HG02852 (cell line): ENCODE data around the gene SPATS1.

ENCODE experiments used
- ATAC-seq: cut with Tn5 transposase; IDR thresholded peaks from one replicate; pipeline ENCODE4 v1.9.1; 2021; ENCODE audit warnings: mild to moderate bottlenecking, moderate library complexity; ENCODE audit not compliant: unreplicated experiment

The SPATS1 gene, protein sequence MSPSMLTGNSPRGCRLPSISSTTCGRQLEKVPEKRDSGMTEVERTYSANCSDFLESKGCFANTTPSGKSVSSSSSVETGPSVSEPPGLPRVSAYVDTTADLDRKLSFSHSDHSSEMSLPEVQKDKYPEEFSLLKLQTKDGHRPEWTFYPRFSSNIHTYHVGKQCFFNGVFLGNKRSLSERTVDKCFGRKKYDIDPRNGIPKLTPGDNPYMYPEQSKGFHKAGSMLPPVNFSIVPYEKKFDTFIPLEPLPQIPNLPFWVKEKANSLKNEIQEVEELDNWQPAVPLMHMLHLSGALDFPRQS

DNA sequence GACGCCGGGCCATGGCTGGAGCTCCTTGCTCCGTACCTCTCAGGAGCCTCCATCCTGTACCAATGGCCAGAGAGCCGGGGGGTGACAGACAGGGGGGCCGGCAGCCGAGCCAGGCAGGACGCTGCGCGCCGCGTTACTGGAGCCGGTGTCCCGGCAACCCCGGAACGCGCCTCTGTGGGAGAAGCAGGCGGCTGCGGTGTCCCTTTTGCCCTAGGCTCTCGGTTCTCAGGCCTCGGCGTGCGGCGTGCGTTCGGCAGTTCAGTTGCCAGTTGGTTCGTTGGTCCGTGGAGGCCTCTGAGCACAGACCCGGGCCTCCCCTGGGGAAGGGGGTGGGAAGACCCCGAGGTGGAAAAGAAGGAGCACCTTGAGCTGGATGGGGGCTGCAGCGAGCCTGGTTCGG lies at the start of gene SPATS1:
SPATS1 (plus strand) TSS at position 162 of the 400 bp plus-strand sequence. CDS start 446 bp downstream, outside the sequence.
- no peak for ATAC-seq

DNA sequence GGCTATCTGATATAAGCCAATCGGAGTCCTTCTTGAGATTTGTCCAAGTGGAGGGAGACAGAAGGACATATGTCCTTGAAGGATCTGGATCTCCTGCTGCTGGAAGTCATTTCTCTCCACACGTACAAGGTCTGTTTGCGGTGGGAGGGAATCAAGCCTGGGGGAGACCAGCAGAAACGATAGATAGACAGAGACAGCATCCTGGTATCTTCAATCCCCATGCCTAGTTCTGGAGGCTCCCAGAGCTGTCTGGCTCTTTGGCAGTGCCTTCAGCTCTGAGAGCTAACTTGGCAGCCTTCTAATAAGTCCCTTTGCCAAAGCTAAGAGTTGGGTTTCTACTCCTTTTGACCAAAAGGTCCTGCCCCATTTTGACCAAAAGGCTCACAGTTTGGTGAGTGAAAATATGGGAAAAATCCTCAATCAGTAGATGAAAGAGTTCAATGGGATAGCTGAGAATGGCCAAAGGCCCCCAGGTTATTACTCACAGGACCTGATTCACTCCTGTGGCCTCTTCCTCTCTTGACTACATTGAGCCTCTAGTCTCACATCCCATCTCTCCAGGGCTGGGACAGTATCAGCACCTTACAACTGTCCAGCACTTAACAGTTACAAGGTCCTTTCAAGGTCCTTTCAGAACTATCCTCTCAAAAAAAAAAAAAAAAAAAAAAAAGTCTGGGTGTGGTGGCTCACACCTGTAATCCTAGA lies 49.6 kb upstream of the SPATS1 start:
- ATAC-seq = no peak

DNA sequence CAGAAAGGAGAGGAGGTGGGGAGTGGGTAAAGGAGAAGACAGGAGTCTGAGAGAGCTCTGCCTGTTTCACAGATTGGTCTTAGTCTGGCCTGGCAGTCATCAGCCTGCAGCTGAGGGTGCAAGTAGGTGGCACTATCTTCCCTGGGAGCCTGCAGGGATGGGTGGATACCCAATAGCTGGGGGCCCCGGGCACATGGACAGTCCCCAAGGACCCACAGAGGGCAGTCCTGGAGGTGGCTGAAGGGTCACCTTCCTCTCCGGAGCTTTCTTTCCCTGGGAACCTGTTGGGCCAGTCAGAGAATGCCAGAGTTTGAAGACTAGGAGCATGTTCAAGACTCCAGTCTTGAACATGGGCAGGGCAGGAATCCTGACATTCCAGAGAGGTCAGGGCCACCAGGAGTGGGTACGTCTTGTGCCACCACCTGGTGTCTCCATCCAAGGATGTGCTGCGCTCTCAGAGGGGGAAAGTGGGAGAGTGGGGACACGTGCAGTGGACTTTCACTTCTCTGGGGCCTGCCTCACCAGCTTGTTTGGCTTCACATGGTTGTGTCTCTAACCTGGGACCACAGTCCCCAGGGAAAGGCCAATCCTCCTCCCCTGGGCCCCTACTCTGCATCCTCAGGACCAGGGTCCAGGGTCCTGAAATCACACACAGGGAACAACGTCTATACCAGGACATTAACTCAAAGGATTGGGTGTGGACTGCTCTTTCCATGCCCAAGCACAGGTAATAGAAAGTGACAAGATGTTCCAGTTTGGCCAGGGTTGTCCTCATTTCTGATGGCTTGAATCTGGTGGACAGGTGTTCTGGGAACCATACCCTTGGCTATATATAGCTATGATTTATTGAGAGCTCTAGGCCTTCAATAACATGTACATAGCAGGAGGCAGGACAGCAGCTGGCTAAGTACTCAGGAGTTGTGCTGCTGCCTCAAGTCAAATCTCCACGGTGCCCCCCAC lies 47.3 kb upstream of the SPATS1 start:
- no peak for ATAC-seq

DNA sequence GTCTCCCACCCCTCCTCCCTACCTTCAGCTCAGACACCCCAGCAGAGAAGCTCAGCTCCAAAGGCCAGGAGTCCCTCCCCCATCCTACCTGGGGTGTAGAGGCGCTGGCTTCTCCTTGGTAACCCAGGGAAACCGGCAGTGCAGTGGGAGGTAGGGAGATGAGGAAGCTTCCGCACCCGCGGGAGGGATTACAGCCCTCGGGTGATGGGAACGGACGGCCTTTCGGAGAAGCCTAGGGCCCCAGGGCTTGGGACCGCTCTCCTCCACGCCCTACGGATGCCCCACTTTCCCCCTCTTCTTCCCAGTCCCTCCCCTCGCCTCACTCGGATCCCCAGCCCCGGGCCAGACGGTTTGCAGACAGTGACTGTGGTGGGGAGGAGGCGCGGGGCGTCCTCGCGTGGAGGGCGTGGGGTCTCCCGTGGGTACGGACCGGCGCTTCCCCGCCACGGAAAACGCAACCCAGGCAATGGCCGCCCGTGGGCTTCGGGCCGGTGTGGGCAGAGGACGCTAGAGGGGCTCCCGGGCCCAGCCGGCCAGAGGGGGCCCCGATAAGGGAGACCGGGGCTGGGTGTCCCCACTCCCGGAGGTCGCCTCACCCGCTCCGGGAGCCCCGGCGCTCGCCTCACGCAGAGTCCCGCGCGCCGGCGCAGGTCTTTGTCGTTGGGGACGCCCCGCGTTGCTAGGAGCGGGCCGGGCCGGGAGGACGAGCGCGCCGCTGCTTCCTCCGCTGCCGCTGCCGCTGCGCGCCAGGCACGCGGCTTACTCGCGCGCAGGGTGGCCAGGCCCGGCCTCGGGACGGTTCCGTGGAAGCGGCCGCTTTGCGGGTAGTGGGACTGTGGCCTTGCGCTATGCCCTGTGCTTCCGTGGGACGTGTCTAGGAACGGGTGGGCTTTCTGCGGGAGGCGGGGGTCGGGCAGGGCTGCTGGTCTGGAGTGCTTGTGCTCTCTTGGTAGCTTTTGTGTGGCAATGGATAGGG lies 45.1 kb upstream of the SPATS1 start:
- ATAC-seq = no peak

DNA sequence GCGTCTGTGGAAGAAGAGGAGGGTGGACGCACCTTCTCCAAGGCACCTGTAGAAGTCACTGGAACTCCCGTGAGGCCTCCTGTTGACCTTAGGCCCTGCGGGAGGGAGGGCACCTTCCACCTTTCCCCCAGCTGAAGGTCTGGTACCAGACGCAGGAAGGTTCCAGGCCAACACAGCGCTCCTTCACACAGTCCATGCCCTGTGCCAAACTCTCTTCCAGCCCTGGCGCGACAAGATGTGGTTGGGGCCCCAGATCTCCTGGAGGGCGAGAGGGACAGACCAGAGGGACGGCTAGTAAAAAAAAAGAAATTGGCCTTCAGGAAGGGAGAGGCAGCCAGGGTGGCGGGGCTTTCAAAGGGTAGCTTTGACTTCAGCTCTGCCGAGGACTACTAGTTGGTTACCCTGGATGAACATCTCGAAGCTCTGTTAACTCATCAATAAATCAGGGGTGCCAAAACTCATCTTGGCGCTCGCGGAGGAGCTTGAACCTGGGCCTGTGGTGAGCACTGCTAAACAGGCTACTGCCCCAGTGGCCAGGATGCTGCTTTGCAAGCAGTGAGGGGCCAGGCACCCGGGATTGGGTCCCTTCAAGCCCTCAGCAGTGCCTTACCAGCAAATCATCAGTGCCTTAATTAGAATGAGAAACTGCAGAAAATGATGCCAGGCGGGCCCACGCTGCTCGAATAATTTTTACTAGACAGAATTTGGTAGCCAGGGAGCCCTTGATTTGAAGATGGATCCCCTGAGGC lies 44.2 kb upstream of the SPATS1 start:
- ATAC-seq = no peak

DNA sequence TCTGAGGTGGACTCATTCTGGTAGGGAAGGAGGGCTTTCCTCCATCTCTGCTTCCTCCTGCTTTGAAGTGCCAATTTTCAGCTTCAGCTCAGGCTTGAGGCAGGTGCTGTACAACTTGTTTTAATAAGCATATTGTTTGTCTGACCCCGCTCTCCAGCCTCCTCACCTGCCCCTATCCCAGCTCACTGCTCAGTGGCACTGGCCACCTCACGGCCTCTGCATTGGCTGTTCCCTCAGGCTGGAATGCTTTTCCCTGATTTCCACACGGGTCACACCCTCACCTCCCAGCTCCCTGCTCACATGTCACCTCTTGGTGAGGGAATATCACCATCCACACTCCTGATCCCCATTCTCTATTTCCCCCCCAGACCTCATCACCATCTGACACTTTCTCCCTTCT lies 43.6 kb upstream of the SPATS1 start:
- no peak for ATAC-seq

- ATAC-seq = no peak
Observed at GRCh38 chr6:44300292-44300823, 42.1 kb upstream of the SPATS1 start.

DNA sequence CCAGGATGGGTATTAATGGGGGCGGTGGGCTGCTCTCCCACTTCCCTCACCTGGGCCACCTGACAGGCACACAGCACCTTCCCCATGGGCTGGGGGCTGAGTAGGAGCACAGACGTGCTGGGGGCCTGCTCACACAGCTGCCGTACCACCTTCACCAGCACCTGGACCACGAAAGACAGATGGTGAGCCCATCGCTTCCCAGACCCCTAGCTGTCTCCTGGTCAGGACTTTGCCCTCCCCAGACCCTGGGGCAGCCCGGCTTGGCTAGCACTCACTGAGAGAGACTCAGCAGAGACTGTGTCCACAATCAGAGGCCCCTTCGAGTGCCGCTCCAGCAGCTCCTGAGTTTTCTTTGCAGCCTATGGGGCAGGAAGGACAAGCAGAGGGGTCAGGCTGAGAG lies 41.3 kb upstream of the SPATS1 start:
- no peak for ATAC-seq

DNA sequence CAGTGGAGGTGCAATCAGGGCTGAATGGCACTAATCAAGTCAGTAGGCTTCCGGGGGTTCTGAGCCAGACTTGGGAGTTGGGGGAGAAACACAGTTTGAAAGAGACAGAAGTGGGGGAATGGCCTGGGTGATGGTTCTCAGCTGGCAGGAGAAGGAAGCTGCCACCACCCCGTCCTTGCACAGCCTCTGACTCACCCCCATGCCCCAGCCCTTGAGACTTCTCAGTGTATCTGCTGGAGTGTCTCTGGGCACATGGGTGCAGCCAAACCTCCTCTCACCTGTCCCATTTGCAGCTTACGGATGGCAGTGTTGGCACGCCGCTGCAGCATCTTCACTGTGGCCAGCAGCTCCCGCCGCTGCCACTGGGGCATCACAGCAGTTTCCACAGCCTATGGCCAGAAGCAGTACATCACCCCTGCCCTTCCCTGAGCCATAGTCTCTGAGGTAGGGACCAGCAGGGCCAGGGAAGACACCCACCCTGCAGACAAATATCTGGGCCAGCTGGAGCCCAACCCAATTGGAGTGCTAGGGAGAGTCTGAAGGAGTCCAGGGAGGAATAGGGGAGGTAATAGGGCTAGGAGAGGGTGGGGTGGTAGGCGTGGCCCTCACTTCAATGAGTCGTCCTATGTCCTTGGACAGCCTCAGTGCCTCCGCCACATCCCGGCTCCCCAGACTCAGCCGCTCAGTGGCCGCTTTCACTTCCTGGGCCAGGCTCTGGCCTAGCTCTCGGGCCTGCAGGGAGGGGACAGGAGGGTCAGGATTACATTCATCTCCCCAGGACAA lies 40.5 kb upstream of the SPATS1 start:
- no peak for ATAC-seq

GRCh38 chr6:44302856-44303255 lies 39.6 kb upstream of the SPATS1 start:
- ATAC-seq = no peak

DNA sequence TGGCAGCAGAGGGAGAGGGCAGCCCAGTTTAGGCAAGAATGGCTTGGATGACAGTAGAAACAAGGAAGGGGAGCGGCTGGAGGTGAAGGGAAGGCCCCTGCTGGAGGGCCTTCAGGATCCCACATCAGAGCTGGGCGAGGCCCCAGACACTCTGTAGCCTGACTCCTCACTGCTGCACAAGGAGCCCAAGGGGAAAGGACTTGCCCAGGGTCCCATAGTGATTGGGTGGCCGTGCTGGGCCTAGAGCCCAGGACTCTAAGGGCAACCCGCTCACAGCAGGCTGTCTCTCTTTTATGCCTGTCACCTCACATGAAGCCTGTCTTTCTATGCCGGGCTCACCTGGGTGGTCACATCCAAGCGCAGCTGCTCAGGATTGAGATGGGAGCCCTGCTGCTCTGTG lies 38.6 kb upstream of the SPATS1 start:
- ATAC-seq = no peak

DNA sequence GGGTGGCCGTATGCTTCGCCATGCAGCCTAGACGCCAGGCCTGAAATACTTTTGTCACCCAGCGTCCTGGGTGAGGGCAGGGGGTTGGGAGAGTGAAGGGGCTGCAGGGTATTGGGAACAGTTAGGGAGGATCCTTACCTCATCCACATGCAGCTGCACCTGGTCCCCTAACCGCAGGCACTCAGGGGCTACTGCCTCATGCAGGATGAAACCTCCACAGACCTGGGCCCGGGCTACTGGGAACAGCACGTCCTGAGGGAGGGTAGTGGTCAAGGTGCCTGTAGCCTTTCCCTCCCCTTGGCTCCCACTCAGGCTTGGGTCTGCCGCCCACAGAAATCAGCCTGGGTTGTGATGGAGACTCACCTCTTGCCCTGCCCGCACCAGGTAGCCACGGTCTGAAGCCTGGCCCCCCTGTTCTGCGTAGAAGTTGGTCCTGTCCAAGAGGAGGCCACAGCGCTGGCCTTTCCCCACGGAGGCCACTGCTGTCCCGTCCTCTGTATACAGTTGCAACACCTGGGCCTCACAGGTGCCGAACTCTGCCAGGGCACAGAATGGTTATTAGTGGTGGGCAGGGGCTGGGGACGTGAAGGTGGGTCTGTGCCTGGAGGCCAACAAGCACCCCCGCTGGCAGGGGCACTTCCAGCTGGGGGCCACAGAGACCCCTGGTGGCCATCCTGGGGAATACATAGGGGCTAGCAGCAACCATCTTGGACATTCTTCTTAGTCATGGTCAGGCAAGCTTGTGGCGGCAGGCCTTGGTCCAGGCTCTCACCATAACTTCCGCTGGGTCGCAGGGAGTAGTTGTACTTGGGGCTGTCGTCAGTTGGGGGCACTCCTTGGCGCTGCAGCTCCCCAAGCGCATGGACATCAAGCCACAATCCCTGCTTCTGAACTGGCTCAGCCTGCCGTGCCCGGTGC lies 37.9 kb upstream of the SPATS1 start:
- no peak for ATAC-seq

DNA sequence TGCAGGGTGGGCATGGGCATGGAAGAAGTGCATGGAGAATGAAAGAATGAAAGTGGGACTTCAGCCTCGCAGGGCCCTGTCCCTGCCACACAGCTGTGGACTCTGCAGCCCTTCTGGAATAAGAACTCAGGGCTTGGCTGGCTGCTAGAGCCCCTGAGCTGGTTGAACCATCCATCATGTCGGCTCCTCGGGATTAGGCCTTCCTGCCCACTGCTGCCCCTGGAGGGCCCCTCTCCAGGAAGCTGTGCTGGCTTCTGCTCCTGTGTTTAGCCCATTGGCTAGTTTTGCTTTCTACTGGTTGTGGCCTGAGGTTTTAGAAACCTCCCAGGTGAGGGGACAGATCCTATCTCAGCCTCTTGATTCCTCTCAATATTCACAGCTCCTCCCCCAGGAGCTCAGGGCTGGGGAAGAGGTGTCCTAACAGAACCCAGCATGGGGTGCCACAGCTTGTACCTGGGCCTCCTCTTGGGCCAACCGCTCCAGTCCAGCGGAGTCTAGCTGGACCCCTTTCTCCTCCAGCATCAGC lies 37.2 kb upstream of the SPATS1 start:
- no peak for ATAC-seq

- ATAC-seq = no peak
Observed at GRCh38 chr6:44306710-44307109, 35.7 kb upstream of the SPATS1 start.

DNA sequence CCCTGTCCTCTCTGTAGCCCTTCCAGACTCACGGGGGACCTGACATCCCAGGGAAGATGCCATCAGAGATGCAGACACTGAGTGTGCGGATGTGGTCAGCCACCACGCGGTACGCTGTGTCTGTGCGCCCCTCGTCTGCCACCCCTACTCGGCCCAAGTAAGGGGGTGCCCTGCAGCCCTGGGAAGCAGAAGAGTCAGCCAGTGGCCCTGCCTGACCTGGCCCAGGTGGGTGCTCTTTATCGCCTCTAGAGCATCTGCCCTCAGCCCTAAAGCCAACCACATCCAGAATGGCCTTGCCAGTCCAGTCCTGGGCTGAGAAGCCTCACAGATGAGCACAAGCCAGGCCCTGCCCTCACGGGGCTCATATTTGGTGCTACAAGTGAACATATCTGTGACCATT lies 35.2 kb upstream of the SPATS1 start:
- ATAC-seq = no peak

- ATAC-seq = no peak
Observed at GRCh38 chr6:44309092-44309491, 33.4 kb upstream of the SPATS1 start.

DNA sequence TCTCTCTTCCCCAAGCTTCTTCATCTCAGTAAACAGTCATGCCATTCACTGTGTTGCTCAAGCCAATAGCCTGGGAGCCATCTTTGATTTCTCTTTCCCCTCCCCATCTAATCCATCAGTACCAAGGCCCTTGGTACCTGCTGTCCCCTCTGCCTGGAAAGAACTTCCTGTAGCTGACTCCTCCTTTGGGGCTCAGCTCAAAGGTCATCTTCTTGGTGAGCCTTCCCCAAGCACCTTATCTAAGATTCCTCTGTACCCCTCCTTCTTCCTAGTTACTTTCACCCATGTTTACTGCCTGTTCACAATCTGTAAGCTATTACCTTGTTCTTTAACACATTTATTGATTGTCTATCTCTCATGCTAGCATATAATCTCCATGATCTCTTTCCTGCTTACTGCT lies 32.8 kb upstream of the SPATS1 start:
- ATAC-seq = no peak
